ENCODE measurements around the gene RAC2. TPM values are rescaled to one million over a fixed set of nuclear protein-coding genes. Genes with fewer than 3 reads are reported as not detected.
A peak's percentile ranks its signal among the peaks of the same experiment; 100 is the strongest.

Gene RAC2
- total RNA-seq, 5 donors from 2014 or later (not counting 1 experiment from before 2014, with no cell fraction given) = 353 to 413 (median 385) TPM

DNA sequence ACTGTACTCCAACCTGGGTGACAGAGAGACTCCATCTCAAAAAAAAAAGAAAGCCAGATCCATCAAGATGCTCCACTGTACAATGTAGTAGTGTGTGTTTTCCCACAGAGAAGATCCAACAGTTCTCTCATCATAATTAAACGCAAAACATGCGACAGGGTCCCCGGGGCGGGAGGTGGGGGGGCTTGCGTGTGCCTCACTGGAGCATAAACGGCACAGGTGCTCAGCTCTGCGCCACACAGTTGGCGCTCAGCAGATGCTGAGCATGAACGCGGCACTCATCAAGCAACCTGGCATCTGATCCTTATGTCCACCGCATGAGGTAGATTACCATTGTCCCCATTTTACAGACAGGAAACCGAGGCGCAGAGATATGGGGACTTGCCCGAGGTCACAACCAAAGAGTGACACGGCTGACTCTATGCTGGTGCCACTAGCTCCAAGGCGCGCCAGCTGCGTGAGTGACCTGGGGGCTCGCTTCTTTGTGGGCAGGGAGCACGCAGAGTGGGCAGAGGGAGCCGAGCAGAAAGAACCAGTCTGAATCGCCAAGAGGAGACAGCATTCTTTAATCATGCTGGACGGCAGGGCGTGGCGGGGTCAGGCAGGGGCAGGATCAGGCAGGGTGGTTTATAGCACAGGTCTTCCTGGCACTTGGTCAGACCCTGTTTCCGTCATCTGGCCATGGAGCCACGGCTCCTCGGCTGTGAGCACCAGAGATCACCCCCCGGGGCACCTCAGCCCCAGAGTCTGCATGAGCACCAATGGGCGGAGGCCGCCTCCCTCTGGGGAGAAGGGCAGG lies 64.2 kb downstream of the RAC2 start:
- Histone ChIP-seq H3K4me3 (ENCODE audit: control insufficient read depth in 1 of 2, extremely low read depth in 1 of 2, low read length in 1 of 2) (no peak overlapping the region), H3K4me1 (ENCODE audit: control insufficient read depth in 1 of 2, extremely low read depth in 1 of 2, insufficient read depth in 2 of 2, low read length in 2 of 2) (peaks cover 0 to 38% of the 10 kb centered on the region in 2 experiments), H3K36me3 (ENCODE audit: control insufficient read depth in 2 of 2, extremely low read depth in 1 of 2, insufficient read depth in 1 of 2, low read length in 1 of 2) (no peaks in the 10 kb centered on the region), H3K27ac (ENCODE audit: low read length) (no peak overlapping the region), H3K9me3 (no peaks in the 10 kb centered on the region), H3K27me3 (replicated peaks in 1 of 2; ENCODE audit: control insufficient read depth in 2 of 2, extremely low read depth in 1 of 2, insufficient read depth in 2 of 2, low read length in 1 of 2) (peaks cover 0 to 26% of the 10 kb centered on the region in 2 experiments)
- CTCF ChIA-PET = no interaction called here
- Mint-ChIP-seq H3K27ac (no peak overlapping the region), H3K36me3 (no peaks in the 10 kb centered on the region), H3K9me3 (no peaks in the 10 kb centered on the region), H3K4me3 (no peak overlapping the region), H3K4me1 (peaks cover 33 to 35% (median 33%) of the 10 kb centered on the region in 3 donors), H3K27me3 (peaks cover 4 to 6% of the 10 kb centered on the region in 2 donors)
- POLR2A ChIA-PET = no interaction called here
- ATAC-seq (replicated peaks in 1 of 4) (no peak), DNase-seq (no peak)
- 94% methylated on average over 29 of the region's 31 CpGs for WGBS (ENCODE audit: insufficient coverage)

GRCh38 chr22:37179126-37179470 lies 65.0 kb downstream of the RAC2 start:
- DNase-seq (no peak), ATAC-seq (replicated peaks in 1 of 4) (no peak)
- Histone ChIP-seq H3K27me3 (replicated peaks in 1 of 2; ENCODE audit: control insufficient read depth in 2 of 2, extremely low read depth in 1 of 2, insufficient read depth in 2 of 2, low read length in 1 of 2) (peaks cover 0 to 26% of the 10 kb centered on the region in 2 experiments), H3K4me1 (ENCODE audit: control insufficient read depth in 1 of 2, extremely low read depth in 1 of 2, insufficient read depth in 2 of 2, low read length in 2 of 2) (peaks cover 0 to 31% of the 10 kb centered on the region in 2 experiments), H3K9me3 (no peaks in the 10 kb centered on the region), H3K27ac (ENCODE audit: low read length) (no peak overlapping the region), H3K4me3 (ENCODE audit: control insufficient read depth in 1 of 2, extremely low read depth in 1 of 2, low read length in 1 of 2) (no peak overlapping the region), H3K36me3 (ENCODE audit: control insufficient read depth in 2 of 2, extremely low read depth in 1 of 2, insufficient read depth in 1 of 2, low read length in 1 of 2) (no peaks in the 10 kb centered on the region)
- WGBS (ENCODE audit: insufficient coverage) = 98% methylated on average over 9 of the region's 10 CpGs
- ChIA-PET CTCF (no interaction called here), POLR2A (no interaction called here)
- Mint-ChIP-seq H3K27me3 (peaks cover 4 to 6% of the 10 kb centered on the region in 2 donors), H3K4me1 (peaks cover 29 to 31% (median 30%) of the 10 kb centered on the region in 3 donors), H3K9me3 (no peaks in the 10 kb centered on the region), H3K4me3 (no peak overlapping the region), H3K27ac (no peak overlapping the region), H3K36me3 (peaks cover 6% of the 10 kb centered on the region)

GRCh38 chr22:37178350-37179125 lies 65.5 kb downstream of the RAC2 start:
- no peaks in the 10 kb centered on the region for H3K9me3 Mint-ChIP-seq
- peaks cover 4 to 6% of the 10 kb centered on the region in 2 donors for H3K27me3 Mint-ChIP-seq
- no peak for ATAC-seq (replicated peaks in 1 of 4)
- peaks cover 6% of the 10 kb centered on the region for H3K36me3 Mint-ChIP-seq
- H3K36me3 ChIP-seq (ENCODE audit: control insufficient read depth in 2 of 2, extremely low read depth in 1 of 2, insufficient read depth in 1 of 2, low read length in 1 of 2) = no peaks in the 10 kb centered on the region
- POLR2A ChIA-PET = no interaction called here
- peaks cover 0 to 26% of the 10 kb centered on the region in 2 experiments for H3K4me1 ChIP-seq (ENCODE audit: control insufficient read depth in 1 of 2, extremely low read depth in 1 of 2, insufficient read depth in 2 of 2, low read length in 2 of 2)
- H3K27me3 ChIP-seq (replicated peaks in 1 of 2; ENCODE audit: control insufficient read depth in 2 of 2, extremely low read depth in 1 of 2, insufficient read depth in 2 of 2, low read length in 1 of 2) = peaks cover 0 to 26% of the 10 kb centered on the region in 2 experiments
- no peak for DNase-seq
- H3K9me3 ChIP-seq = no peaks in the 10 kb centered on the region
- 89% methylated on average over 15 of the region's 17 CpGs for WGBS (ENCODE audit: insufficient coverage)
- peaks cover 25 to 29% (median 28%) of the 10 kb centered on the region in 3 donors for H3K4me1 Mint-ChIP-seq
- H3K4me3 Mint-ChIP-seq = peak overlapping the region in 1 of 3 donors; percentile 59
- CTCF ChIA-PET = no interaction called here
- no peak overlapping the region for H3K27ac Mint-ChIP-seq
- no peak overlapping the region for H3K27ac ChIP-seq (ENCODE audit: low read length)
- H3K4me3 ChIP-seq (ENCODE audit: control insufficient read depth in 1 of 2, extremely low read depth in 1 of 2, low read length in 1 of 2) = no peak overlapping the region

- peaks cover 24 to 26% (median 25%) of the 10 kb centered on the region in 3 donors for H3K4me1 Mint-ChIP-seq
- DNase-seq (no peak), ATAC-seq (replicated peaks in 1 of 4) (no peak)
- peak overlapping the region in 1 of 2 donors; percentile 35 for H3K27ac Mint-ChIP-seq
- peaks cover 4 to 6% of the 10 kb centered on the region in 2 donors for H3K27me3 Mint-ChIP-seq
- H3K4me3 ChIP-seq (ENCODE audit: control insufficient read depth in 1 of 2, extremely low read depth in 1 of 2, low read length in 1 of 2) = no peak overlapping the region
- H3K9me3 Mint-ChIP-seq = no peaks in the 10 kb centered on the region
- H3K36me3 ChIP-seq (ENCODE audit: control insufficient read depth in 2 of 2, extremely low read depth in 1 of 2, insufficient read depth in 1 of 2, low read length in 1 of 2) = no peaks in the 10 kb centered on the region
- 88% methylated on average over 3 of the region's 3 CpGs for WGBS (ENCODE audit: insufficient coverage)
- peaks cover 6% of the 10 kb centered on the region for H3K36me3 Mint-ChIP-seq
- H3K4me3 Mint-ChIP-seq = peak overlapping the region in 1 of 3 donors; percentile 59
- ChIA-PET POLR2A (no interaction called here), CTCF (no interaction called here)
- H3K9me3 ChIP-seq = no peaks in the 10 kb centered on the region
- H3K27ac ChIP-seq (ENCODE audit: low read length) = no peak overlapping the region
- H3K27me3 ChIP-seq (replicated peaks in 1 of 2; ENCODE audit: control insufficient read depth in 2 of 2, extremely low read depth in 1 of 2, insufficient read depth in 2 of 2, low read length in 1 of 2) = peaks cover 0 to 26% of the 10 kb centered on the region in 2 experiments
- H3K4me1 ChIP-seq (ENCODE audit: control insufficient read depth in 1 of 2, extremely low read depth in 1 of 2, insufficient read depth in 2 of 2, low read length in 2 of 2) = peaks cover 0 to 18% of the 10 kb centered on the region in 2 experiments
Measured at GRCh38 chr22:37177755-37178154, 66.3 kb downstream of the RAC2 start.

GRCh38 chr22:37177221-37177620 lies 66.8 kb downstream of the RAC2 start:
- CTCF ChIA-PET = no interaction called here
- Histone ChIP-seq H3K4me1 (ENCODE audit: control insufficient read depth in 1 of 2, extremely low read depth in 1 of 2, insufficient read depth in 2 of 2, low read length in 2 of 2) (peaks cover 0 to 17% of the 10 kb centered on the region in 2 experiments), H3K36me3 (ENCODE audit: control insufficient read depth in 2 of 2, extremely low read depth in 1 of 2, insufficient read depth in 1 of 2, low read length in 1 of 2) (no peaks in the 10 kb centered on the region), H3K4me3 (ENCODE audit: control insufficient read depth in 1 of 2, extremely low read depth in 1 of 2, low read length in 1 of 2) (no peak overlapping the region), H3K27ac (ENCODE audit: low read length) (no peak overlapping the region), H3K27me3 (replicated peaks in 1 of 2; ENCODE audit: control insufficient read depth in 2 of 2, extremely low read depth in 1 of 2, insufficient read depth in 2 of 2, low read length in 1 of 2) (peaks cover 0 to 26% of the 10 kb centered on the region in 2 experiments), H3K9me3 (no peaks in the 10 kb centered on the region)
- Mint-ChIP-seq H3K27ac (no peak overlapping the region), H3K4me1 (peaks cover 24 to 26% (median 25%) of the 10 kb centered on the region in 3 donors), H3K9me3 (no peaks in the 10 kb centered on the region), H3K4me3 (no peak overlapping the region), H3K27me3 (peaks cover 4 to 6% of the 10 kb centered on the region in 2 donors), H3K36me3 (peaks cover 6% of the 10 kb centered on the region)
- ATAC-seq (replicated peaks in 1 of 4) (no peak), DNase-seq (no peak)
- POLR2A ChIA-PET = no interaction called here
- WGBS (ENCODE audit: insufficient coverage) = 68% methylated on average over 5 of the region's 5 CpGs

DNA sequence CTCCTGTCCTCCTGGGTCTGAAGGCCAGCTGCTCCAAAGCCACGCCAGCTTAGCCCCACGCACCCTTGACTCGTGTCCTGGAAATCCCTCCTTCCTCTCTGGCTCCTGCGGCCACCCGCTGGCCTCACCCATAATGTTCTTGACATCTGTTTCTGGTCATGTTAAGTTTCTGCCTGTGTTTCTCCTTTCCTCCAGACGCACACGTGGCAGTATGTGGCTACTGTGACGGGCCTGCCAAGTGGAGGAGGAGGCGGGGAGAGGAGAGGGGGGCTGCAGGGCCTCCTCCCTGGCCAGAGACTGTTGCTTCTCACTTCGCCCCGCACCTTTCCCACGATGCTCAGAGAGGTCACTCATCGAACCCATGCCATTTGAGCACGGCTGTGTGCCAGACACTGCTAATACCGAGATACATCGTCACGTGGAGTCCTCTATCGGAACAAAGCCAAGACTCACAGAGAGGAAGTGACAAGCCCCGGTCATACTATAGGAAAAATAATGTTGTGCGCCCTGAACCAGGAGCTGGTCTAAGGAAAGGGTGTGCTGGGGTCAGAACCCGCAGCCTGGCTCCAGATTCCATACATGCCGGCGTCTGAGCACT lies 67.5 kb downstream of the RAC2 start:
- no peaks in the 10 kb centered on the region for H3K9me3 ChIP-seq
- H3K27ac ChIP-seq (ENCODE audit: low read length) = no peak overlapping the region
- POLR2A ChIA-PET = no interaction called here

More for the DNA sequence above, 67.5 kb downstream of the RAC2 start:
- Mint-ChIP-seq H3K4me3 (peak overlapping the region; percentile 50 to 61 (median 60)), H3K4me1 (peaks cover 24 to 27% (median 25%) of the 10 kb centered on the region in 3 donors), H3K9me3 (no peaks in the 10 kb centered on the region), H3K27me3 (peaks cover 4 to 6% of the 10 kb centered on the region in 2 donors), H3K36me3 (peaks cover 6% of the 10 kb centered on the region), H3K27ac (peak overlapping the region; percentile 60 to 78)
- 59% methylated on average over 16 of the region's 23 CpGs for WGBS (ENCODE audit: insufficient coverage)
- Histone ChIP-seq H3K27me3 (replicated peaks in 1 of 2; ENCODE audit: control insufficient read depth in 2 of 2, extremely low read depth in 1 of 2, insufficient read depth in 2 of 2, low read length in 1 of 2) (peaks cover 0 to 26% of the 10 kb centered on the region in 2 experiments), H3K4me3 (ENCODE audit: control insufficient read depth in 1 of 2, extremely low read depth in 1 of 2, low read length in 1 of 2) (no peak overlapping the region), H3K36me3 (ENCODE audit: control insufficient read depth in 2 of 2, extremely low read depth in 1 of 2, insufficient read depth in 1 of 2, low read length in 1 of 2) (no peaks in the 10 kb centered on the region), H3K4me1 (ENCODE audit: control insufficient read depth in 1 of 2, extremely low read depth in 1 of 2, insufficient read depth in 2 of 2, low read length in 2 of 2) (peaks cover 0 to 17% of the 10 kb centered on the region in 2 experiments)
- ATAC-seq (replicated peaks in 1 of 4) = peak in 3 of 4 experiments; percentile 54 to 59 (median 59)
- DNase-seq = peak in 1 of 35 experiments; percentile 25
- CTCF ChIA-PET = no interaction called here
